ENCODE results near the gene PCCB. TPM values are rescaled to one million over a fixed set of nuclear protein-coding genes. Genes with fewer than 3 reads are reported as not detected.
"Not testable (repeated sequence)": the region's sequence is repeated elsewhere in the genome, so short reads cannot be mapped to it uniquely, and the experiment has no call there.

The PCCB gene
- total RNA-seq, 2 experiments from 2014 or later = 34.5 to 39.2 TPM

DNA sequence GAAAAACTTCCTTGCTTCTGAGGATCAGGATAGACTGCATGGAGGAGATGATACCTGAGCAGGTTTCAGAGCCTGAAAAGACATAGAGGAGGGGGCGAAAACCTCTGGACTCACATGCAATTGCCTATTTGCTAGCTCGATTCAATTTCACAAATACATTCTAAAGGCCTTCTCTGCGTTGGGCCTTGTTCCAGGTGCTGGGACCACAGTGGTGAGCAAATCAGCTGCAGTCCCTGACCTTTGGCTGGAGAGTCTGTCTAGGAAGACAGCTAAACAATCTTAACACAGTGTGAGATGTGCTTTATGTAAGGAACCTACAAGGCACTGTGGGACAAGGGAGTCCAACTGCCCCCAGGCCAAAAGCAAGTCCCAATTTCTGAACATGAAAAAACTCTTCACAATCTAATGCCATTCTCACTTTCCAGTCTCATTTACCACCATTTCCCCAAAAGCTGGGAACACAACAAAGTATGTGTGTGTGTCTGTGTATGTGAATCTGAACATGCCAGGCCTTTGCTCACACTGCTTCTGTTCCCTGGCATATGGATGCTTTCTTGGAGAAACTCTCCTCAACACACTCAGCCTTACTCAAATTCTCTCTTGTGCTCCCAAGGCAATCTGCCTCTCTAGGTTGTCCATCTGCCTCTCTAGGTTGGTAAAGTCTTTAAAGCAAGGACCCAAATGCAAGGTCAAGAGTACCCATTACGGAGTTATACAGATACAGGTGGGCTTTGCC is 2.1 kb upstream of the PCCB start:
- ATAC-seq = no peak
- no peaks in the 10 kb centered on the region for H3K27me3 Mint-ChIP-seq
- no peaks in the 10 kb centered on the region for H3K9me3 Mint-ChIP-seq (ENCODE audit: low read depth)
- CTCF ChIA-PET = interaction anchor here (0.7 to 2.1 kb wide), 4 partner anchors 11 to 505 kb away, joined by 3 to 8 read pairs (median 4); no protein-coding TSS in a partner anchor
- no peak overlapping the region for H3K4me3 Mint-ChIP-seq
- no peak overlapping the region for H3K27ac Mint-ChIP-seq
- H3K4me1 Mint-ChIP-seq = peaks cover 19% of the 10 kb centered on the region
- H3K36me3 Mint-ChIP-seq = no peaks in the 10 kb centered on the region
- no peak for DNase-seq

DNA sequence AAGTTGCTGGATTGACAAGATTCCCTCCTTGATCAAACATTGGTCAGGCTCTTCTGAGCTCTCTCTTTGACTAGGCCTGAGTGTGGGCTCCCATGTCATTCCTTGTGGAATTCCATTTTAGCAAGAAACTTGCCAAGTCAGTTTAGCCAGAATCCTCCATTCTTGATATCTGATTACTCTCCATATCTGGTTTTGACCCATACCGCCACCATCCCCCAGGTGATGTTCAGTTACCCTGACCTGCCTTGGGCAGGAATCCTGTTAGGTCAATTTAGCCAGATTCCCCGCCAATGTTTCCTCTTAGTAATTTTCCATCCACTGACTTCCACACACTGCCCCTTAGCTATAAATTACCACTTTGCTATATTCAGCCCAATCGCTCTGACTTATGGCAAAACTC is 1.0 kb upstream of the PCCB start:
- no peak overlapping the region for H3K27ac Mint-ChIP-seq
- ATAC-seq = no peak

DNA sequence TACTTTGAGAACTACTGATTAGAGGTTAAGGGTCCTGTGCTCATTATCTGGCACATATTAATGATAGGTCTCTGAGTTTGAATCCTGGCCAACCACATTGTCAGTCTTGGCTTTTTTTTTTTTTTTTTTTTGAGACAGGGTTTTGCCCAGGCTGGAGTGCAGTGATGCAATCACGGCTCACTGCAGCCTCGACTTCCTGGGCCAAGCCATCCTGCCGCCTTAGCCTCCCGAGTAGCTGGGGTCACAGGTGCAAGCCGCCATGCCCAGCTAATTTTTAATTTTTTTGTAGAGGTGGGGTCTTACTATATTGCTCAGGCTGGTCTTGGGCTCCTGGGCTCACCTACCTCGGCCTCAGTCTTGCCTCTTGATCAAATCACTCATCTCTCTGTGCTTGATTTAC is 547 bp upstream of the PCCB start:
- no peak for ATAC-seq
- H3K4me3 Mint-ChIP-seq = peak overlapping the region; percentile 82
- DNase-seq = no peak

More for the DNA sequence above, 1.0 kb upstream of the PCCB start:
- DNase-seq = no peak
- H3K27me3 Mint-ChIP-seq = no peaks in the 10 kb centered on the region
- peaks cover 19% of the 10 kb centered on the region for H3K4me1 Mint-ChIP-seq
- H3K9me3 Mint-ChIP-seq (ENCODE audit: low read depth) = no peaks in the 10 kb centered on the region
- no peak overlapping the region for H3K4me3 Mint-ChIP-seq
- CTCF ChIA-PET = interaction anchor here (0.7 to 2.8 kb wide), 4 partner anchors 10 to 504 kb away, joined by 3 to 8 read pairs (median 5); partner anchors contain the start of gene MSL2
- H3K36me3 Mint-ChIP-seq = no peaks in the 10 kb centered on the region

DNA sequence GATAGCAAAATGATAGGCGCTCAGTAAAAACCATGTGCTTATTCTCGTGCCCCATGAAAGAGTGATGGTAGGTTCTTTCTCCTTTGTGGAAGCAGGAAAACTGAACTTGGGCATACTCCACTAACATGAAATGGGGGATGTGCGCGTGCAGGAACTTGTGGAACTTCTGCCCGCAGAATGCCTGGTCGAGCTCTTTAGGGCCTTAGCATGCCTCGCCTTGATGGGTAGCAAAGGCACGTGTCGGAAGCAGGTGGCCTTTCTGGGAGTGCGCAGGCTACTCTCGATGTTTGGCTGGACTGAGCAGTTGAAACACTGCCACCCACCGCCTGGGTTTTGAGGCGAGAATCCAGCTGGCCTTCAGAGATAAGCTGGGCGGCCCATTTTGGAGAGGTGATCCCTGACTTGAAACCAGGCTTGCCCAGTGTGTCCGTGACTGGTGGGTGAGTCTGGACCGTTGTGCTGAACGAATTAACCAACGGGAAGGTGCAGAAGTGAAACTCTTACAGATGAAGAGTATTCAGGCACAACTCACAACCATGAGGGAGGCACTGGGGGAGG is 842 bp downstream of the PCCB start:
- ATAC-seq (no peak), DNase-seq (peak; percentile 45)
- H3K4me1 Mint-ChIP-seq = peaks cover 19% of the 10 kb centered on the region
- CTCF ChIA-PET = interaction anchor here (0.8 to 2.8 kb wide), 7 partner anchors 54 to 763 kb away, joined by 3 to 7 read pairs (median 4); partner anchors contain the start of gene MSL2
- no peaks in the 10 kb centered on the region for H3K9me3 Mint-ChIP-seq (ENCODE audit: low read depth)
- peak overlapping the region; percentile 82 for H3K4me3 Mint-ChIP-seq
- H3K27me3 Mint-ChIP-seq = no peaks in the 10 kb centered on the region
- H3K27ac Mint-ChIP-seq = peak overlapping the region; percentile 89
- H3K36me3 Mint-ChIP-seq = no peaks in the 10 kb centered on the region

More for the DNA sequence above, 547 bp upstream of the PCCB start:
- H3K27ac Mint-ChIP-seq = peak overlapping the region; percentile 89
- CTCF ChIA-PET = interaction anchor here (1.0 to 2.8 kb wide), 5 partner anchors 16 to 764 kb away, joined by 3 to 8 read pairs (median 5); partner anchors contain the start of gene MSL2
- H3K4me1 Mint-ChIP-seq = peaks cover 19% of the 10 kb centered on the region
- no peaks in the 10 kb centered on the region for H3K27me3 Mint-ChIP-seq
- H3K9me3 Mint-ChIP-seq (ENCODE audit: low read depth) = no peaks in the 10 kb centered on the region
- no peaks in the 10 kb centered on the region for H3K36me3 Mint-ChIP-seq

DNA sequence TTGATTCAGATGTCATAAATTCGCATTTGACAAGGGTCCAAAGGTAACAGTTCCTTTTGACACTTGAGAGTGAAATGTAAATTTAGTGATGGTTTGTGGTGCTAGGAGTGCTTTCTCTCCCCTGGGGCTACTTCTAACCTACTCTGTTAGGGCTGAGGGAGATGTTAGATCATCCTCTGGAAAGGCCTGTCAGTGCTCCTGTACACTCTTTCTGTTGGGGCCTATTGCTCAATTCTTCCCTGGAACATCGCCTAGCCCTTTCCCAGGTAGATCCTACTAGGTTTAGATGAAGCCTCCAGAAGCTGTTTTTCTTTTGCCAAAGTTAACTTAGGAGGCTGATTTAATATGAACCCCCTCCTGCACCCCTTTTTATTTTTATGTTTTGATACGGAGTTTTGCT is 1.4 kb downstream of the PCCB start:
- Mint-ChIP-seq H3K27ac (peak overlapping the region; percentile 89), H3K27me3 (no peaks in the 10 kb centered on the region), H3K4me3 (peak overlapping the region; percentile 82), H3K9me3 (ENCODE audit: low read depth) (no peaks in the 10 kb centered on the region), H3K36me3 (peaks cover 4% of the 10 kb centered on the region), H3K4me1 (peaks cover 19% of the 10 kb centered on the region)
- CTCF ChIA-PET = interaction anchor here (0.8 to 2.8 kb wide), 6 partner anchors 55 to 501 kb away, joined by 3 to 8 read pairs (median 4); partner anchors contain the start of genes MSL2 and STAG1
- DNase-seq = peak; percentile 4
- ATAC-seq = no peak

DNA sequence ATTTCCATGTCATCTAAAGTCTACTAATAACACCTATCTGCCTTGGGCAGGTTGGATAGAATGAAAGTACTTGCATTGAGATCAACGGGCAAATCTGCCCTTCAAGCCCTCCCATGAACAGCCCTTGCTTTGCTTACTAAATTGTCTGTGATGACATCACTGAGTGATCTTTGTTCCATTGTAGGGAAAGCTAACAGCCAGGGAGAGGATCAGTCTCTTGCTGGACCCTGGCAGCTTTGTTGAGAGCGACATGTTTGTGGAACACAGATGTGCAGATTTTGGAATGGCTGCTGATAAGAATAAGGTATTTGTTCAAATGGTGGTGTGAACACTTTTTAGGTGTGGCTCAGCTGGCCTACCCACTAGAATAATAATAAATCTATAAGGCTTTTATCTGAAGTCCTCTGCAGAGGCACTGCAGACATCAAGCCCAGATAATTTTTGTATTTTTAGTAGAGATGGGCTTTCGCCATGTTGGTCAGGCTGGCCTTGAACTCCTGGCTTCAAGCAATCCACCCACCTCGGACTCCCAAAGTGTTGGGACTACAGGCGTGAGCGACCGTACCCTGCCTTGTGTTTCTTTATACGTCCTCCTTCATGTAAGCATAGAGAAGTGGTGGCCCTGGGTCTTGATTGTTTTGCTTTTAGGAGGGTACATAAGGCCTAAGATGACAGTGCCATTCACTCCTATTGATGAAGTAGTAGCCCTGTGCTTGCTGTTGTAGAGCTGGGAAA is 5.7 kb downstream of the PCCB start:
- Mint-ChIP-seq H3K27ac (no peak overlapping the region), H3K4me3 (no peak overlapping the region), H3K36me3 (peaks cover 13% of the 10 kb centered on the region), H3K9me3 (ENCODE audit: low read depth) (no peaks in the 10 kb centered on the region), H3K4me1 (peaks cover 12% of the 10 kb centered on the region), H3K27me3 (no peaks in the 10 kb centered on the region)
- CTCF ChIA-PET = no interaction called here
- DNase-seq = peak; percentile 26
- ATAC-seq = no peak

DNA sequence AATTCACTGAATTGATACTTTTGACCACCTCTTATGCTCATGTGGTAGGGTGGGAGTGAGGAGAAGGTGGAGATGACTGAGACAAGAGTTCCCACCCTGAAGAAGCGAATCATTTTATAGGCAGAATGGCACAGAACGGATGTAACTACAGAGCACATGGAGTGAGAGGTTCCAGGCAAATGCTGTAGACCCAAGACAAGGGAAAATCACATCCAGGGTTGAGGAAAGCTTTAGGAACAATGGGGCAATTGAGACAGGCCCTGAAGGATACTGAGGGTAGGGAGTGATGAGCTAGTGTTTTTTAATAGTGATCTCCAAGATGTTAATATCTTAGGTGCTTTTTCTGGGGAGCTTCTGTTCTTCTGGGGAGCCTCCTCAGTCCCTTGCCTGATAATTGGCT is 8.1 kb downstream of the PCCB start:
- CTCF ChIA-PET = interaction anchor here (1.3 kb wide), 1 partner anchor 9 kb away, joined by 3 read pairs; no protein-coding TSS in a partner anchor
- peak; percentile 9 for DNase-seq
- peaks cover 24% of the 10 kb centered on the region for H3K36me3 Mint-ChIP-seq
- H3K9me3 Mint-ChIP-seq (ENCODE audit: low read depth) = no peaks in the 10 kb centered on the region
- no peaks in the 10 kb centered on the region for H3K27me3 Mint-ChIP-seq
- H3K4me1 Mint-ChIP-seq = no peaks in the 10 kb centered on the region
- H3K27ac Mint-ChIP-seq = no peak overlapping the region
- no peak for ATAC-seq
- no peak overlapping the region for H3K4me3 Mint-ChIP-seq

DNA sequence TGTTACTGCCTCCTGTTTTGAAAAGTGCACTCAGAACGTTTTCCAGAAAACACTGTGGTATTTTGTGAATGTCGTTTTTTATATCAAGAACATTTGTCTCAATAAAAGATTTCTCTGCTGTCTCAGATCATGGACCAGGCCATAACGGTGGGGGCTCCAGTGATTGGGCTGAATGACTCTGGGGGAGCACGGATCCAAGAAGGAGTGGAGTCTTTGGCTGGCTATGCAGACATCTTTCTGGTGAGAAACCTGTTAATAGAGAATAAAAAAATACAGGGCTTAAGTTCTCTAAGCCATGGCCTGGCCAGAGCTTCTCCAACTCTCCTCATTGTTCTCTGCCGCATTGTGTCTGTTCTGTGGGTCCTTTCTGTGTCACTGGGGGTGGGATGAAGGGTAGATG is 11.7 kb downstream of the PCCB start:
- Mint-ChIP-seq H3K9me3 (ENCODE audit: low read depth) (no peaks in the 10 kb centered on the region), H3K27ac (peak overlapping the region; percentile 16), H3K27me3 (no peaks in the 10 kb centered on the region), H3K4me3 (no peak overlapping the region), H3K36me3 (peaks cover 32% of the 10 kb centered on the region), H3K4me1 (peaks cover 4% of the 10 kb centered on the region)
- peak; percentile 8 for DNase-seq
- CTCF ChIA-PET = no interaction called here
- ATAC-seq = no peak

DNA sequence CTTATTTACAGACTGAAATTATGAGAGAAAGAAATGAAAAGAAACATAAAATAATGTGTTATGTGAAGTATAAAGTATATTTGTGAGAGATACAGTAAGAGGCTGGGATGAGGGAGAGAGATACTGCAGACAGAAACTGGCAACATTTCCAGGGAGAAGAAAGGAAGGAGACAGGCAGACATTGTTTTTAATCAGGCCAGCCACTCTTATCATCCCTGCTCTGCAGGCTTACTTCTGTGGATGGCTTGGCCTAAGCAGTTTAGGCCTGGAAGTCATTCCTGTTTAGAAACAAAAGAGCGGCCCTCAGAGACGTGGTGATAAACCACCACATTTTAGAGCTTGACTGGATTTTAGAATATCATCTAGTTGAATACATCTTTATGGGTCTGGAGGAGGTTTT is 12.4 kb downstream of the PCCB start:
- Mint-ChIP-seq H3K4me3 (no peak overlapping the region), H3K27me3 (no peaks in the 10 kb centered on the region), H3K27ac (peak overlapping the region; percentile 47), H3K36me3 (peaks cover 29% of the 10 kb centered on the region), H3K9me3 (ENCODE audit: low read depth) (no peaks in the 10 kb centered on the region), H3K4me1 (peaks cover 4% of the 10 kb centered on the region)
- ATAC-seq (no peak), DNase-seq (peak; percentile 12)
- CTCF ChIA-PET = no interaction called here

DNA sequence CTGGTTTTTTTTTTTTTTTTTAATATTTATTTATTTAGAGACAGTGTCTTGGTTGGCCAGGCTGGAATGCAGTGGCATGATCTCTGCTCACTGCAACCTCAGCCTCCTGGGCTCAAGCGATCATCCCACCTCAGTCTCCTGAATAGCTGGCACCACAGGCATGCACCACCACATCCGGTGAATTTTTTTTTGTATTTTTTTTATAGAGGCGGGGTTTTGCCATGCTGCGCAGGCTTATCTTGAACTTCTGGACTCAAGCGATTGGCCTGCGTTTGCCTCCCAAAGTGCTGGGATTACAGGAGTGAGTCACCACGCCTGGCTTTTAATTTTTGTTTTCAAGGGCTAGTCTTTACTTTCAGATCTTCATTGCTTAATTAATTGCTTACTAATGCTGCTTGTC is 13.1 kb downstream of the PCCB start:
- no peaks in the 10 kb centered on the region for H3K27me3 Mint-ChIP-seq
- H3K4me1 Mint-ChIP-seq = peaks cover 4% of the 10 kb centered on the region
- H3K9me3 Mint-ChIP-seq (ENCODE audit: low read depth) = no peaks in the 10 kb centered on the region
- no peak for DNase-seq
- H3K27ac Mint-ChIP-seq = no peak overlapping the region
- H3K4me3 Mint-ChIP-seq = no peak overlapping the region
- CTCF ChIA-PET = no interaction called here
- no peak for ATAC-seq
- H3K36me3 Mint-ChIP-seq = peaks cover 29% of the 10 kb centered on the region

DNA sequence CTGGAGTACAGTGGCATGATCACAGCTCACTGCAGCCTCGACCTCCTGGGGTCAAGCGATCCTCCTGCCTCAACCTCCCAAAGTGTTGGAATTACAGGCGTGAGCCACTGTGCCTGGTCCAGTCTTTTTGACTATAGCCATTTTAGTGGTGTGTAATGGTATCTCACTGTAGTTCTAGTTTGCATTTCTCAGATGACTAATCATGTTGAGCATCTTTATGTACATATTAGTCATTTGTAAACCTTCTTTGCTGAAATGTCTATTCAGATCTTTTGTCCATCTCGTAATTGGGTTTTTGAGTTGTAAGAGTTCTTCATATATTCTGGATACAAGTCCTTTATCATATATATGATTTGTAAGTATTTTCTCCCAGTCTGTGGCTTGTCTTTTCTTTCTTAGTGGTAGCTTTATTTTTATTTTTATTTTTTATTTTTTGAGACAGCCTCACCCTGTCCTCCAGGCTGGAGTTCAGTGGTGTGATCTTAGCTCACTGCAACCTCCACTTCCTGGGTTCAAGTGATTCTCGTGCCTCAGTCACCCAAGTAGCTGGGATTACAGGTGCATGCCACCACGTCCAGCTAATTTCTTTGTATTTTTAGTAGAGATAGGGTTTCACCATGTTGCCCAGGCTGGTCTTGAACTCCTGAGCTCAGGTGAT is 16.5 kb downstream of the PCCB start:
- DNase-seq = peak; percentile 31
- peaks cover 19% of the 10 kb centered on the region for H3K4me1 Mint-ChIP-seq
- H3K27ac Mint-ChIP-seq; H3K9me3 Mint-ChIP-seq (ENCODE audit: low read depth); H3K27me3 Mint-ChIP-seq; H3K4me3 Mint-ChIP-seq; CTCF ChIA-PET; ATAC-seq: not testable (repeated sequence)
- peaks cover 43% of the 10 kb centered on the region for H3K36me3 Mint-ChIP-seq

DNA sequence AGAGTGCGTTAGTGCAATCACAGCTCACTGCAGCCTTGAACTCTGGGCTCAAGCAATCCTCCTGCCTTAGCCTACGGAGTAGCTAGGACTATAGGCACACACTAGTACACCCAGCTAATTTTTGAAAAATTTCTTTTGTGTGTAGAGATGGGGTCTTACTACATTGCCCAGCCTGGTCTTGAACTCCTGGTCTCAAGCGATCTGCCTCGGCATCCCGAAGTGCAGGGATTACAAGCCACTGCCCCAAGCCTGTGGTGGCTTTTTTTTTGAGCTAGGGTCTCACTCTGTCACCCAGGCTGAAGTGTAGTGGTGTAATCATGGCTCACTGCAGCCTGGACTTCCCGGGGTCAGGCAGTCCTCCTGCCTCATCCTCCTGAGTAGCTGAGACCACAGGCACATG is 17.1 kb downstream of the PCCB start:
- Mint-ChIP-seq H3K27me3 (no peaks in the 10 kb centered on the region), H3K4me3 (no peak overlapping the region), H3K9me3 (ENCODE audit: low read depth) (no peaks in the 10 kb centered on the region), H3K36me3 (peaks cover 39% of the 10 kb centered on the region), H3K27ac (no peak overlapping the region), H3K4me1 (peaks cover 22% of the 10 kb centered on the region)
- CTCF ChIA-PET = no interaction called here
- no peak for ATAC-seq
- no peak for DNase-seq

DNA sequence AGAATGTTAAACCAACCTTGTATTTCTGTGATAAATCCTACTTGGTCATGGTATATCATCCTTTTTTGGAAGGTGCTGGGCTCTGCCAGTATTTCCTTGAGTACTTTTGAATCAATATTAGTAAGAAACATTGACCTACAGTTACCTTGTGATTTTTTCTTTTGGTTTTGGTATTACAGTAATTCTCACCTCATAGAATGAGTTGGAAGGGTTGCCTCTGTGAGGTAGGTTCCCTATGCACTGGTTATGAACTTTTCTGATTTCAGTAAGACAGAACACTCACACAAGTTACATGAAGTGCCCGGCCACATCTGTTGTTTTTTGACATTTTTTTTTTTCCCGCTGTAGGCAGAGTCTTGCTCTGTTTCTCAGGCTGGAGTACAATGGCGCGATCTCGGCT is 20.0 kb downstream of the PCCB start:
- Mint-ChIP-seq H3K36me3 (peaks cover 51% of the 10 kb centered on the region), H3K9me3 (ENCODE audit: low read depth) (peaks cover 3% of the 10 kb centered on the region), H3K27me3 (no peaks in the 10 kb centered on the region), H3K4me1 (peaks cover 29% of the 10 kb centered on the region), H3K27ac (no peak overlapping the region), H3K4me3 (no peak overlapping the region)
- CTCF ChIA-PET = no interaction called here
- peak; percentile 36 for ATAC-seq
- DNase-seq = no peak

Measured in activated CD8-positive, alpha-beta memory T cell treated with anti-CD3 and anti-CD28 coated beads, Interleukin-2, amount 10 ng/mL, durations not matched to agents 7 days and 5 days (primary cell).